Stimulated activated CD8-positive, alpha-beta memory T cell treated with anti-CD3 and anti-CD28 coated beads, Interleukin-4, amount 100 ng/mL, for 1 hour (primary cell): ENCODE measurements around the gene RAD9A.

Experiments
- DNase-seq, 2 donors: peaks; one replicate each; pipeline ENCODE4 v3.0.0-alpha.2; 2020; ENCODE audit warnings: low read depth in 2 of 2, low spot score in 1 of 2

RAD9A gene

DNA sequence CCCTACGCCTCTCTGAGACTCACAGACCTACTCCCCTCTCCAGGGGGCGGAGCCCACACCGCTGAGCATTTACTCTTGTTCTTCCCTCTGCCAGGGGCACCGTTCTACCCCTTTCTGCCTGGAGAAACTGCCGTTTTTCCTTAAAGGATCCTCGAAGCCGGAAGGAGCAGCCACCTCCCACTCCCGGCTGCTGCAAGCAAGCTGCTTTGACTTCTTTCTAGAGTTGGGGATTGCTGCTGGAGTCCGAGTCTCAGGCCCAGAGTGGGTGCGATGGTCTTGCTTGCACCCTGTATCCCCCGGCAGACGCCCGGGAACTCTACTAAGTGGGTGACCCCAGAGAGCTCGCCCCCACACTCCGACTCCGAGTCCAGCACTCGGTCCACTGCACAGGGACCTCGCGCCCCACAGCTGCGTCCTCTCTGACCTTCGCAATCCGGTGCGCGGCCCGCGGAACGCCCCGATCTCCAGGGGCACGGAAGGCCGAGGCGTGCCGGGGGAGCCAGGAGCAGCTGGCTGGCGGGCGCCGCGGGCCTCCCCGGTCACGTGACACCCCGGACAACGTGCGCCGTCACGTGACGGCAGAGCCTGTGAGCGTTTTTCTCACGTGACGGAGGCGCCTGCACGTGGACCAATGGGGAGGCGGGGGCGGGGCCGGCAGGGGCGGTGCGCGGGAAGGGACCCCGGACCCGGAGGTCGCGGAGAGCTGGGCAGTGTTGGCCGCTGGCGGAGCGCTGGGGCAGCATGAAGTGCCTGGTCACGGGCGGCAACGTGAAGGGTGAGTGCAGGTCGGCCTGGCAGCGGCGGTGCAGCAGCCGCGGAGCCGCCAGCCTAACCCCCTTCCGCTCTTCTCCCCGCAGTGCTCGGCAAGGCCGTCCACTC, at the start of gene RAD9A:
Gene RAD9A (plus strand): TSS at position 683 of the 879 bp plus-strand sequence. CDS start 59 bp downstream, at position 742.
- peak; percentile 85 to 88 for DNase-seq

DNA sequence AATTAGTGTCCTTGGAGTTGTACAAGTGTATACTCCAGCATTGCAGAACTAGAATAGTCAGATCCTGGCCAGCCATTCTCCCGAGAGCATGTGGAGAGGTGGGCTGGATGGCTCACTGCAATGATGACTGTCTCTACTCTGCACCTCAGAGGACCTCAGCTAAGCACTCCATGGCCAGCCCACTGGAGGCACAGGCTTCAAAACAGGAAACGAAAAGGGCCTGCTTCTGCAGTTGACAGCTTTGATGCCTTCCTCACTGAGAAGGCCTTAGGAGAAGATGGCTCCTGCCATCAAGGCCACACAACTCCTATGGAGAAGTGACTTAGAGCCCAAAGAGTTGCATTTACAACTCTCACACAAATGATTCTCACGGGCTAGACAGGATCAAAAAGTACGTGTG, 47.5 kb upstream of the RAD9A start:
- no peak for DNase-seq

- DNase-seq = no peak
Measured at GRCh38 chr11:67345247-67345919, 46.4 kb upstream of the RAD9A start.

- no peak for DNase-seq
Measured at GRCh38 chr11:67345920-67346819, 45.6 kb upstream of the RAD9A start.

DNA sequence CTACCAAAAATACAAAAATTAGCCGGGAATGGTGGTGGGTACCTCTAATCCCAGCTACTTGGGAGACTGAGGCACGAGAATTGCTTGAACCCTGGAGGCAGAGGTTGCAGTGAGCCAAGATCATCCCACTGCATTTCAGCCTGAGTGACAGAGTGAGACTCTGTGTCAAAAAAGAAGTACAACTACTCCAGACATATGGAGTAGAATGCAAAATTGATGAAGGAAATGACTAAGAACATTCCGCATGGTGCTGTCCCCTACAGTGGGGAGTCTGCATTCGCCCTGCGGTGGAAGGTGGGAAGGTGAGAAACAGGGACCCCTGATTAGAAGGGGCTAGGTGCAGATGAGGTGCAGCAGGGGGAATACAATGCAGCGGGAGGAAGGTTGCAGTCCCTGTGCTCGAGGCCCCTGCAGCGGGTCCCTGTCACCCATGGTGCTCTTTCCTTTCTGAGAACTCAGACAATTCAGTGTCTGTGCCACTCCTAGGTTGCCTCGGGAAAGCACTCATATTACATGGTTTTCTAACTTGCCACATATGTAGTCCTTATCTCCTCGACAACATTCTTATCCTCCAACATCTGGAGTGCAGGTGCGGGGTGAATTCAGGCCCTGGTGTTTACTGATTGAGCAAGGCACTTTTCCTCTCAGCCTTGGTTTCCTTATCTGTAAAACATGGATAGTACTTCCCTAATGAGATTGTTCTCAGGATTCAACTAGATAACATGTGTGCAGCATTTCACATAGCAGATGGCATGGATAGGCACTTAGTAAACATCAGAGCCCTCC, 43.6 kb upstream of the RAD9A start:
- no peak for DNase-seq

DNA sequence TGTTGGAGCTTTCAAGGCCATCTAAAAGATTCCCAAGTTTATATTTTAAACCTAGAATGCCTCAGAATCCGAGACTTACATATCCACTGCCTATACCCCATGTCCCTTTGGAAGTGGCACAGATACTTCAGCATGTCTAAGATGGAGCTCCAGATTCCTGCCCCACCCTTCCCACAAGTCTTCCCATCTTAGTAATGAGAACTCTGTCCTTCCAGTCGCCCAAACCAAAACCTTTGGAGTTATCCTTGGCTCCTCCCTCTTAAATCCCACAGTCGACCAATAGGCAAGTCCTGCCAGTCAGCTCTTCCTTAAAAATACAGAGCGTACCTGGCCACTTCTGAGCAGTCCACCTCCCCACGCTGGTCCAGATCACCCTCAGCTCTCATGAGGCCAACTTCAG, 42.8 kb upstream of the RAD9A start:
- DNase-seq = no peak

DNA sequence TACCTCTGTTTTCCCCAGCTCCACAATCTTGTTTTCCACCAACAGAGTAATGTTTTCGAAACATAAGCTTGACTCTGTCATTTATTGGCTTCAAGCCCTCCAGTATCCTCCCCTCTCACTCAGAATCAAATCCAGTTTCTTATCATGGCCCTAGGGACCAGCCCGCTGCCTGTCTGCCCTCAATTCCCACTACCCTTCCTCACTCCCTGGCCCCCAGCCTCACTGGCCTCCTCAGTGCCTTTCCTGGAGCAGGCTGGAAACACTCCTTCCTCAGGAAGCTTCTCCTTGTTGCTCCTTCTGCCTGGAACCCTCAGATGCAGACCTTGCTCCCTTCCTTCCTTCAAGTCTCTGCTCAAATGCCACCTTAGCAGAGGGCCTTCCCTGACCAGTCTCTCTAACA, 42.3 kb upstream of the RAD9A start:
- no peak for DNase-seq

DNA sequence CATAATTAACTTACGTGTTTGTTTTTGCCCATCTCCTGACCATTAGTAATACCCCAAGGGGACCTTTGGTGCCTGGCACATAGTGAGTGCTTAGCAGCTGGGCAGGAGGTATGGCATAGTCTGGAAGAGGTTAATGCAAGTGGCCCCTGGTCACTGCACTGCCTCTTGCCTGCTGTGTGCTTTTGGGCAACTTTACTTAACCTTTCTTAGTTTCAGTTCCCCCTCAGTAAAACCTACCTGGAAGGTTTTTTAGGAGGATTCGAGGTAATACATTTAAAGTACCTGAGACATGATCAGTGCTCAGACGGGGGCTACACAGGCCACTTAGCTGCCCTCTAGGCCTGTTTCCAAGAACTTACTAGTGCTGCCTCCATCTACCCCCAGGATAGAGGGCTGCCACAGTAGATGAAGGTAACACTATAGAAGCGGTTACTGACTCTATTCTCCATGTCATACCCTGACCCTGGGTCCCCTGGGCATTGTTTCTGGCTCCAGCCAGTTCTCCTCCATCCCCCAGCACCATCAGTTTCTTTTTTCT, 41.8 kb upstream of the RAD9A start:
- no peak for DNase-seq

DNA sequence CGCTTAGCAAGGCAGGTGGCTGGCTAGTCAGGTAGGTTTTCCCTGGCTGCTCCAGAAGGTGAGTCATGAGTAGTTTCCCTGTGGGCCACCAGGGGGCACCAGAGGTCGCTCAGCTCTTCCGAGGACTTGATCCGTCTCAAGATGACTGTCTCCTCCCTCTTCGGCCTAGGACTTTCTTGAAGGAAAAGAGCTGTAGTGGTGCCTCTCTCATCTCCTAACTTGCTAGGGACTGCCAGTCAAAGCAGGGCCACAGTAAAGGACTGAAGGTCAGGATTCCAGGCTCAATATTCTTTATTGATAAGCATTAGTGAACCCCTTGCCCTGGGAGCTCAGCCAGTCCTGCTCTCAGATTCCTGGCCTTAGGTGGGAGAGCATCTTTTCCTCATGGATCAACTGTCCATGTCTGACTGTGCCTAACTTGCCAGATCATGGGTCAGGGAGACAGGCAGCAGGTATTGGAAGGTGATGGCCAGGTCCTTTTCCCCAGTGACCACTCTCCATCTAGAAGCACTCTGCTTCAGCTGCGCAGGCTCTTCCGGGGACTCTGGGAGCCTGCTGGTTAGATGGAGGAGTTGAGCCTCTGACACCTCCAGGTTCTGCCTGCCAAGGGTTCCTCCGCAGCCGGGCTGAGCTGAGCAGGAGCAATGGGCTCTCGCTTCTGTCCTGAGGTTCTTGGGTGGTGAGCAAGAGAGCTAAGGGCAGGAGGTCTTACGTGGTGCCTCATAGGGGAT, 40.3 kb upstream of the RAD9A start:
- DNase-seq = no peak

- peak in 1 of 2 donors; percentile 27 for DNase-seq
Measured at GRCh38 chr11:67352546-67353316, 39.1 kb upstream of the RAD9A start.

GRCh38 chr11:67353317-67354074, 38.3 kb upstream of the RAD9A start, which contains the start of gene POLD4:
Gene POLD4, minus strand, starts transcription at chr11:67353546. Its CDS starts 147 bp downstream, at chr11:67353399.
- peak; percentile 93 for DNase-seq

DNA sequence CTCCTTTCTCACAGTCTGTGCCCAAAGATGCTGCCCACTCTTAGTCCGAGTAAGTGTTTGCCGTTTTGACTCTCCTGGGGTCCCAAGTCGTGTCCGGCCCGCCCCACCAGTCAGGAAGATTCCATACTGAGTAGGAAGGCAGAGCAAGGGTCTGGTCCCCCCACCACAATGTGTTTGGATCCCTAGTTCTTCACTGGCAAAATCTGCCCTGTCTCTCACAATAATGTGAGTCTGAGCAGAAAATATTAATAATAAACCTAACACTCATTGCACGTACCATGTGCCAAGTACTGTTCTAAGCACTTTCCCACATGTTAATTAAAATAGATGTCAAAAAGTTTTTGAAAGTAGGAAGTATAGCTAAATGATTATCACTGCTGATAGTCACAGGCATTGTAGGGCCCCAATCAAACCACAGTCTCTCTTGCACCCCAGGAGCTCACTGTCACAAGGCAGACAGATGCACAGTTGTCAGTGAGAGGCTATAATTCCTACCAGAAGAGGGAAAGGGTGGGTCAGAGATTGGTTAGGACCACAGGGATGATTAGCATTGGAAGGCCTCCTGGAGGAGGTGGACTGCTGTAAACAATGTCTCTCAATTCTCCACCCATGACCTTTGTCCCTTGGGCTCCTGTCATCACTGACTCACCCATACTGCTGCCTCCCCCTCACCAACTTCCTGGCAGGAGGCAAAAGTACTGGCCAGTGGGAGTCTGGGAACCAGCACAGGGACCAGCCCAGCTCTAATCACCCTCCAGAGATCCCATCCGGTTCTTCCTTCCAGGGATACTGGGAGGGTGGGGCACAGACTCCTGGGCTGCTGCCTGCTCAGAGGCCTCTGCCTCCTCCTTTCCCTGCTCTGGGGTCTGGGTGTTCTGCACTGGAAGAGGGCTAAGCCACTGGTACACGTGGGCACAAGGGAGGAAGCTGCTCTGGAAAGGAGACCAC, 37.4 kb upstream of the RAD9A start:
- DNase-seq = no peak

DNA sequence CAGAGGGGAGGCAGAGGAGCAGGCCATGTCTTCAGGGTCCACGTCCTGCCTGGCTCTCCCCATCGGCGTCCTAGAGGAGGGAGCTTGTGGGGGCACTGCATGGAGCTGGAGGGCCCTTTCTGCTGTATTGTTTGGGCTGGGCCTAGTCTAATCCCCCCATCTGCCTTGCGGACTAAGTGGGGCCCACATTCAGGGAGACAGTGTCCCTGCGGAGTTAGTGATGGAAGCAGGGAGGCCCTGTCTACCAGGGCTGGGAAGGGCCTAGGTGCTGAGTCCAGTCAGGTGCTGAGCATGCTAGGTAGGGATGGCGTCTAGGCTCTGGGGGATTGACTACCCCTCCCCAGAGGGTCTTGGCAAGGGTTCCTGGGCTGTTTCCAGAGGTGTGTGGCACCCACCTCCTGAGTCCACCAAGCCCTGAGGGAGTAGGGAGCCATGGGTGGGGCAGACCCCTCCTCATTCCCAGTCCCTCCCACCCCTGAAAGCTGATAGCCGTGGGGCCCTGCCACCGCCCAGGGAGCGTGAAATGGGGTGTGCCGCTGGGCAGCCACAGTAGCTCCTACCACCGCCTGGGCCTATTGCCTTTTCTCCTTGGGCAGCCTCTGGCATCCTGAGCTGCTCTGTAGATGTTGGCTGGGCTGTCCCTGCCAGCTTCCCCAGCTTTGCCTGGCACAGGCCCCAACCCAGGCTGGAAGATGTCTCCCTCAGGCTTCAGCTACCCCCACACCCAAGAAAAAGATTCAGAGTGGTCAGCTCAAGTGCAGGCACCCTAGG, 36.6 kb upstream of the RAD9A start:
- no peak for DNase-seq

GRCh38 chr11:67355794-67356386, 35.9 kb upstream of the RAD9A start:
- DNase-seq = no peak

- no peak for DNase-seq
Measured at GRCh38 chr11:67356387-67356863, 35.4 kb upstream of the RAD9A start.
